ENCODE results near the gene BPIFB1.

BPIFB1 gene

GRCh38 chr20:33239418-33239817 lies 43.6 kb upstream of the BPIFB1 start:
- Histone ChIP-seq H3K9me3 (ENCODE audit: control insufficient read depth, insufficient read depth, low read depth, low read length) (no peaks in the 10 kb centered on the region), H3K36me3 (ENCODE audit: control insufficient read depth in 2 of 2, insufficient read depth in 1 of 2, low read length in 2 of 2) (no peaks in the 10 kb centered on the region), H3K27ac (ENCODE audit: extremely low read depth, low read depth, low read length) (no peak overlapping the region), H3K4me3 (ENCODE audit: low read depth, low read length) (no peak overlapping the region), H3K4me1 (ENCODE audit: control insufficient read depth, insufficient read depth, low read length) (no peaks in the 10 kb centered on the region)
- CTCF ChIA-PET = interaction anchor here (1.1 kb wide), 1 partner anchor 28 kb away, joined by 4 read pairs; no protein-coding TSS in a partner anchor
- POLR2A ChIA-PET = no interaction called here
- TF ChIP-seq ZBTB17 (tag by site-specific recombination; IDR thresholded peaks at IDR 0.05) (peak; percentile 23; the same call in 1 of the 2 replicates), GLIS2 (tag by site-specific recombination; IDR thresholded peaks at IDR 0.05) (no peak), ZBTB11 (tag by site-specific recombination; conservative IDR thresholded peaks at IDR 0.05; ENCODE audit: low read depth) (no peak), ZBTB48 (tag by site-specific recombination; IDR thresholded peaks at IDR 0.05) (no peak)

DNA sequence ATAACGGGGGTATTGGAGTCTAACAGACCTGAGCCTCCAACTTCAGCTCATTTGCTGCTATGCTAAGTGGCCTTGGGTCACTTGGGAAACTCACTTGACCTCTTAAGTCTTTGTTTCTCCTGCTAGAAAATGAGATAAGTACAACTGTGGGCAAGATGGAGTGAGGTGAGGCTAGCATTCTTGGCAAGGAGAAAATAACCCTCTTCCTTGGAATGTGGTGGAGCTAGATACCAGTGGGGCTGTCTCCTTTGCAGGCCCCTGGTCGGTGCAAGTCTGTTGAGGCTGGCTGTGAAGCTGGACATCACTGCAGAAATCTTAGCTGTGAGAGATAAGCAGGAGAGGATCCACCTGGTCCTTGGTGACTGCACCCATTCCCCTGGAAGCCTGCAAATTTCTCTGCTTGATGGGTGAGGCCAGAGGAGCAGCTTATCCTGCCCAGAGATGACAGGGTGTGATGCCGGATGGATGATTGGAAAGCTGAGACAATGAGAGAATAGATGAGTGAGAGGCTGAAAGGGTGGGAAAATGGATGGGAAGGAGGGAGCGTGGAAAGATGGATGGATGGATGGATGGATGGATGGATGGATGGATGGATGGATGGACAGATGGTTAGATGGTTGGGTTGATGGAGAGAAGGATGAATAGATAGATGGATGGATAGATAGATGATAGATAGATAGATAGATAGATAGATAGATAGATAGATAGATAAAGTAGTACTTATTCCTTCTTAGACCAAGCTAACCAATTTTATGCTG lies 42.9 kb upstream of the BPIFB1 start:
- ChIA-PET POLR2A (no interaction called here), CTCF (interaction anchor here (0.6 to 1.1 kb wide), 3 partner anchors 22 to 97 kb away, joined by 3 to 4 read pairs (median 3); no protein-coding TSS in a partner anchor)
- TF ChIP-seq ZBTB17 (tag by site-specific recombination; IDR thresholded peaks at IDR 0.05) (peak; percentile 93), ZNF488 (tag by site-specific recombination; IDR thresholded peaks at IDR 0.05) (no peak), ZNF366 (tag by site-specific recombination; conservative IDR thresholded peaks at IDR 0.05) (peak; percentile 93)
- no peak overlapping the region for H3K27ac ChIP-seq (ENCODE audit: extremely low read depth, low read depth, low read length)
- H3K9me3 ChIP-seq (ENCODE audit: control insufficient read depth, insufficient read depth, low read depth, low read length) = no peaks in the 10 kb centered on the region
- H3K36me3 ChIP-seq (ENCODE audit: control insufficient read depth in 2 of 2, insufficient read depth in 1 of 2, low read length in 2 of 2) = no peaks in the 10 kb centered on the region
- H3K4me3 ChIP-seq (ENCODE audit: low read depth, low read length) = no peak overlapping the region
- H3K4me1 ChIP-seq (ENCODE audit: control insufficient read depth, insufficient read depth, low read length) = no peaks in the 10 kb centered on the region

GRCh38 chr20:33240923-33241322 lies 42.1 kb upstream of the BPIFB1 start:
- no peaks in the 10 kb centered on the region for H3K36me3 ChIP-seq (ENCODE audit: control insufficient read depth in 2 of 2, insufficient read depth in 1 of 2, low read length in 2 of 2)
- ChIA-PET CTCF (interaction anchor here (0.6 to 0.7 kb wide), 2 partner anchors 15 to 21 kb away, joined by 3 to 4 read pairs; no protein-coding TSS in a partner anchor), POLR2A (no interaction called here)
- TF ChIP-seq, protein P1, sequence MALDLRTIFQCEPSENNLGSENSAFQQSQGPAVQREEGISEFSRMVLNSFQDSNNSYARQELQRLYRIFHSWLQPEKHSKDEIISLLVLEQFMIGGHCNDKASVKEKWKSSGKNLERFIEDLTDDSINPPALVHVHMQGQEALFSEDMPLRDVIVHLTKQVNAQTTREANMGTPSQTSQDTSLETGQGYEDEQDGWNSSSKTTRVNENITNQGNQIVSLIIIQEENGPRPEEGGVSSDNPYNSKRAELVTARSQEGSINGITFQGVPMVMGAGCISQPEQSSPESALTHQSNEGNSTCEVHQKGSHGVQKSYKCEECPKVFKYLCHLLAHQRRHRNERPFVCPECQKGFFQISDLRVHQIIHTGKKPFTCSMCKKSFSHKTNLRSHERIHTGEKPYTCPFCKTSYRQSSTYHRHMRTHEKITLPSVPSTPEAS (tag by site-specific recombination; IDR thresholded peaks at IDR 0.05) = no peak
- H3K9me3 ChIP-seq (ENCODE audit: control insufficient read depth, insufficient read depth, low read depth, low read length) = no peaks in the 10 kb centered on the region
- H3K27ac ChIP-seq (ENCODE audit: extremely low read depth, low read depth, low read length) = no peak overlapping the region
- H3K4me3 ChIP-seq (ENCODE audit: low read depth, low read length) = no peak overlapping the region
- H3K4me1 ChIP-seq (ENCODE audit: control insufficient read depth, insufficient read depth, low read length) = no peaks in the 10 kb centered on the region

GRCh38 chr20:33242319-33243100 lies 40.5 kb upstream of the BPIFB1 start:
- CTCF ChIA-PET = no interaction called here
- H3K4me3 ChIP-seq (ENCODE audit: low read depth, low read length) = no peak overlapping the region
- H3K9me3 ChIP-seq (ENCODE audit: control insufficient read depth, insufficient read depth, low read depth, low read length) = no peaks in the 10 kb centered on the region
- POLR2A ChIA-PET = no interaction called here
- H3K36me3 ChIP-seq (ENCODE audit: control insufficient read depth in 2 of 2, insufficient read depth in 1 of 2, low read length in 2 of 2) = no peaks in the 10 kb centered on the region
- peak; percentile 88 for TF ChIP-seq ZIC2 (tag by site-specific recombination; IDR thresholded peaks at IDR 0.05)
- no peak for TF ChIP-seq ZNF350 (tag by site-specific recombination; IDR thresholded peaks at IDR 0.05)
- H3K27ac ChIP-seq (ENCODE audit: extremely low read depth, low read depth, low read length) = no peak overlapping the region
- no peaks in the 10 kb centered on the region for H3K4me1 ChIP-seq (ENCODE audit: control insufficient read depth, insufficient read depth, low read length)
